Left forelimb (tissue), 1 donor: ENCODE data around the gene DENND2D.
A peak's percentile ranks its signal among the peaks of the same experiment; 100 is the strongest.

Experiments used
- DNase-seq: peaks from one replicate; pipeline ENCODE4 v3.0.0-alpha.2; 2018; ENCODE audit warnings: low spot score

Gene DENND2D

GRCh38 chr1:111199881-111200801, at the start of gene DENND2D:
Gene DENND2D (minus strand): TSS chr1:111200646. CDS start chr1:111200459, 187 bp downstream.
- DNase-seq: no peak

- no peak for DNase-seq
Observed at GRCh38 chr1:111249960-111250359, 49.5 kb upstream of the DENND2D start.

GRCh38 chr1:111247125-111247838, 46.8 kb upstream of the DENND2D start:
- no peak for DNase-seq

GRCh38 chr1:111242805-111243523, 42.5 kb upstream of the DENND2D start:
- no peak for DNase-seq

GRCh38 chr1:111241797-111242196, 41.4 kb upstream of the DENND2D start:
- DNase-seq: no peak

GRCh38 chr1:111238056-111238795, 37.8 kb upstream of the DENND2D start:
- DNase-seq: no peak

- DNase-seq: no peak
Observed at GRCh38 chr1:111236806-111237205, 36.4 kb upstream of the DENND2D start.

GRCh38 chr1:111236379-111236778, 35.9 kb upstream of the DENND2D start:
- DNase-seq: no peak

GRCh38 chr1:111234866-111235265, 34.4 kb upstream of the DENND2D start:
- DNase-seq: no peak

- DNase-seq: no peak
Observed at GRCh38 chr1:111234258-111234657, 33.8 kb upstream of the DENND2D start.

- no peak for DNase-seq
Observed at GRCh38 chr1:111232134-111232533, 31.7 kb upstream of the DENND2D start.

- no peak for DNase-seq
Observed at GRCh38 chr1:111228748-111229126, 28.3 kb upstream of the DENND2D start.

- no peak for DNase-seq
Observed at GRCh38 chr1:111227851-111228747, 27.7 kb upstream of the DENND2D start.

GRCh38 chr1:111227434-111227833, 27.0 kb upstream of the DENND2D start, which contains the start of gene CHI3L2:
Gene CHI3L2 (plus strand): TSS chr1:111227713. CDS start chr1:111227730, 17 bp downstream.
- DNase-seq: no peak

- DNase-seq: no peak
Observed at GRCh38 chr1:111225717-111226400, 25.4 kb upstream of the DENND2D start.

GRCh38 chr1:111225091-111225490, 24.6 kb upstream of the DENND2D start:
- no peak for DNase-seq

GRCh38 chr1:111223126-111223685, 22.8 kb upstream of the DENND2D start:
- DNase-seq: no peak

GRCh38 chr1:111222308-111223125, 22.1 kb upstream of the DENND2D start:
- DNase-seq: peak; percentile 77
